GM10248 (cell line): ENCODE data around the gene TRAPPC10.

Experiments used
- CTCF ChIA-PET: fragments of 300-600 bp; sonication (Branson Sonifier 250); formaldehyde crosslinking; extraction: SDS; loops from one replicate; lab custom pipeline; 2021; ENCODE audit warnings: antibody characterized with exemption; lab: Yijun Ruan, JAX
- POLR2A ChIA-PET: fragments of 350-650 bp; sonication (Branson Sonifier 250); formaldehyde crosslinking; extraction: SDS; loops from one replicate; lab custom pipeline; 2020; ENCODE audit warnings: antibody characterized with exemption; lab: Yijun Ruan, JAX
- DNase-seq: peaks from one replicate; pipeline ENCODE4 v3.0.0; 2012; ENCODE audit errors: extremely low spot score
- TF ChIP-seq, protein P1 (sequence below): IDR thresholded peaks from 2 replicates; pipeline ENCODE4 v1.5.1; 2012; ENCODE audit warnings: mild to moderate bottlenecking, low read depth; ENCODE audit errors: extremely low read depth, missing control alignments, control extremely low read depth

TRAPPC10 gene

DNA sequence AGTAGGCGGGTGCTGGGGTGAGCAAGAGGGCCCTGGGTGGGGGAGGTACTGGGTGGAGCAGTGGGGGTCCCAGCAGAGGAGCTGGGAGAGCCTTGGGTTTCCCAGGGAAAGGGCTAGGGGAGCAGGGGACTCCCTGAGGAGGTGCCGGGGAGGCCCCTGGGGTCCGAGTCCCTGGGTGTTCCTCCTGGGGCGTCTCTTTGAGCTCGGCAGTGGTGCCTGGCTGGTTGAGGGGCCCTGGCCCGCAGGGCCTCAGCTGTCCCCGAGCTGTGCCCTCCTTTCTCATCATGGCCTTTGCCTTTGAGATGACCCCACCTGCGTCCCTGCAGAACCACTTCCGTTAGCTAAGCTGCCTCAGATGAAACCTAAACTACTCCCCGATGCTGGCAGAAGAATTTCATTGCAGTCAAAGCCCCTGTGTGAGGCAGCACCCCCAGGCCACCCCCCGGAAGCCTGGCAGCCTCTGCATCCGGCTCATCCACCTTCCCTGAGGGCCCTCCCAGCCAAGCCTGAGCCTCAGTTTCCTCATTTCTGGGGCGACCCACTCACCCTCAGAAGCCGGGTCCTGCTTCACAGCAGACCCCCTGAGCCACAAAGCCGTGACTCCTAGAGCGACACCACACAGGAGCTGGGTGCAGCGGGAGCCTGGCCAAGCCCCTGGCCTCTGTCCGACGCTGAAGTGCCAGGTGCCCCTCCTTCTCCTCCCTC is 43.5 kb upstream of the TRAPPC10 start:
- POLR2A ChIA-PET, result no interaction called here
- TF ChIP-seq, protein P1, sequence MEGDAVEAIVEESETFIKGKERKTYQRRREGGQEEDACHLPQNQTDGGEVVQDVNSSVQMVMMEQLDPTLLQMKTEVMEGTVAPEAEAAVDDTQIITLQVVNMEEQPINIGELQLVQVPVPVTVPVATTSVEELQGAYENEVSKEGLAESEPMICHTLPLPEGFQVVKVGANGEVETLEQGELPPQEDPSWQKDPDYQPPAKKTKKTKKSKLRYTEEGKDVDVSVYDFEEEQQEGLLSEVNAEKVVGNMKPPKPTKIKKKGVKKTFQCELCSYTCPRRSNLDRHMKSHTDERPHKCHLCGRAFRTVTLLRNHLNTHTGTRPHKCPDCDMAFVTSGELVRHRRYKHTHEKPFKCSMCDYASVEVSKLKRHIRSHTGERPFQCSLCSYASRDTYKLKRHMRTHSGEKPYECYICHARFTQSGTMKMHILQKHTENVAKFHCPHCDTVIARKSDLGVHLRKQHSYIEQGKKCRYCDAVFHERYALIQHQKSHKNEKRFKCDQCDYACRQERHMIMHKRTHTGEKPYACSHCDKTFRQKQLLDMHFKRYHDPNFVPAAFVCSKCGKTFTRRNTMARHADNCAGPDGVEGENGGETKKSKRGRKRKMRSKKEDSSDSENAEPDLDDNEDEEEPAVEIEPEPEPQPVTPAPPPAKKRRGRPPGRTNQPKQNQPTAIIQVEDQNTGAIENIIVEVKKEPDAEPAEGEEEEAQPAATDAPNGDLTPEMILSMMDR, result no peak
- CTCF ChIA-PET, result interaction anchor here (0.6 to 0.7 kb wide), 2 partner anchors 30 to 158 kb away, joined by 3 read pairs; no protein-coding TSS in a partner anchor
- DNase-seq, result no peak

DNA sequence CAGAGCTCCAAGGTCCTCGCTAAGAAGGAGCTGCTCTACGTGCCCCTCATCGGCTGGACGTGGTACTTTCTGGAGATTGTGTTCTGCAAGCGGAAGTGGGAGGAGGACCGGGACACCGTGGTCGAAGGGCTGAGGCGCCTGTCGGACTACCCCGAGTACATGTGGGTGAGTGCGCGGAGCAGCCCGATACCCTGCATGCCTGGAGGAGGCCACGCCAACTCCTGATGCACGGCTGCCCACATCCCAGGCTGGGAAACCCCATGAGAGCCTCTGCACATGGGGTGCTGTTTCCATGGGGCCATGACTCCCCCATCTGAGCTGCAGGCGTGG is 43.0 kb upstream of the TRAPPC10 start:
- TF ChIP-seq, protein P1, result no peak
- CTCF ChIA-PET, result interaction anchor here (0.6 to 0.7 kb wide), 2 partner anchors 31 to 158 kb away, joined by 3 read pairs; no protein-coding TSS in a partner anchor
- POLR2A ChIA-PET, result no interaction called here
- no peak for DNase-seq

DNA sequence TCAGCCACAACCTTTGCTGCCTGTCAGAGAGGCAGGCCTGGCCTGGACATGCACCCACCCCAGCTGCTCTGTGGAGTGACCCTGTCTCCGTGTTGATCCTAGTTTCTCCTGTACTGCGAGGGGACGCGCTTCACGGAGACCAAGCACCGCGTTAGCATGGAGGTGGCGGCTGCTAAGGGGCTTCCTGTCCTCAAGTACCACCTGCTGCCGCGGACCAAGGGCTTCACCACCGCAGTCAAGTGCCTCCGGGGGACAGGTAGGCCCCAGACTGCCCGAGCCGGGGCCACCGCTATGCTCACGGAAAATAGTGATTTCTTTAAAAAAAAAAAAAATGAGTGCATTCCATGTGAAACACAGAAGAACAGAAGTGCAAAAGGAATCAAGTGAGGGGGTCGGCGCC is 41.6 kb upstream of the TRAPPC10 start:
- DNase-seq, result no peak
- TF ChIP-seq, protein P1, result no peak
- ChIA-PET CTCF (interaction anchor here (1.1 kb wide), 1 partner anchor 159 kb away, joined by 3 read pairs; no protein-coding TSS in a partner anchor), POLR2A (no interaction called here)

DNA sequence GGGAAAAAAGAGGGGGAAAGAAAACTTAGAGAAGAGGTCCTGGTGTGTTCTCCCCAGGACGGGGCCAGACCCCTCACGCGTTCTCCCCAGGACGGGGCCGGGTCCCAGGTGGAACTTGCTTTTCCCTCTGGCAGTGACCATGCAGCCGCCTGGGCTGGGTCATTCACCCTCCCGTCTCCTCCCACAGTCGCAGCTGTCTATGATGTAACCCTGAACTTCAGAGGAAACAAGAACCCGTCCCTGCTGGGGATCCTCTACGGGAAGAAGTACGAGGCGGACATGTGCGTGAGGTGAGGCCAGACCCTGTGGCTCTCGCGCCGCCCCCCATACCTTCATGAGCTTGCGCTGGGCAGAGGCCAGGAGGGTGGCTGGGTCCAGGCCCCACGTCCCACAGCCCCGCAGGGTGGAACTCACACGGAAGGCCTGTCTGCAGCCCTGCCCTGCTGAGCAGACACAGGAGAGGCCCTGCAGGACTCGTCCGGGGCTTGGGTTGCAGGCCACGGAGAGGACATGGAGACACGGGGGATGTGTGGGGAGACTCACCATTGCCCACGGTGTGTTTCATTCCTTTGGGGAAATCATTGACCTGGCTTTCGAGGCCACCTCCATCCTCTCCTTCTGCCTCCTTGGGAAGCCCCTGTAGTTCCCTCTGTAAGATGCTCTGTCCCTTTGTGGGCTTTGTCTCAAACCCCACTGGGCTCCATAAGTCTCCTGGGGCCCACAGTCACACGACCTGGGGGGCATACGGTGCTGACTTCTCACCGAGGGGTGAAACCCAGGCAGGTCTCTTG is 40.7 kb upstream of the TRAPPC10 start:
- ChIA-PET CTCF (no interaction called here), POLR2A (no interaction called here)
- no peak for DNase-seq
- TF ChIP-seq, protein P1, result no peak

DNA sequence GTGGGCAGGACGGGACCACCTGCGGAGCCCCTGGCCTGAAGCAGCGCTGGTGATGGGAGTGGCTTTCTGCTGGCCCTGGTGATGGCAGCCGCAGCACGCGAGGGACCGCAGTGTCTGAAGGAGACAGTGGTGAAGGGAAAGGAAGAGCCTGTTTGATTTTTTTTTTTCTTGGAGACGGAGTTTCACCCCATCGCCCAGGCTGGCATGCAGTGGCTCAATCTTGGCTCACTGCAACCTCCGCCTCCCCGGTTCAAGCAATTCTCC is 40.2 kb upstream of the TRAPPC10 start:
- no peak for DNase-seq
- ChIA-PET CTCF (no interaction called here), POLR2A (no interaction called here)
- TF ChIP-seq, protein P1, result no peak

GRCh38 chr21:43972850-43973633 is 39.1 kb upstream of the TRAPPC10 start:
- POLR2A ChIA-PET, result no interaction called here
- no peak for DNase-seq
- CTCF ChIA-PET, result no interaction called here
- TF ChIP-seq, protein P1, result no peak
